Left ventricle myocardium inferior (tissue), 1 donor: ENCODE results near the gene AIG1. TPM values are rescaled to one million over a fixed set of nuclear protein-coding genes. Genes with fewer than 3 reads are reported as not detected.

Source experiments
- DNase-seq: peaks from one replicate; pipeline ENCODE4 v3.0.0-alpha.2; 2020
- H3K27ac ChIP-seq: fragments of 200-600 bp; replicated peaks from 2 replicates; pipeline ENCODE4 v1.8.0; 2021
- H3K27me3 ChIP-seq: fragments of 200-600 bp; 2 replicates; pipeline ENCODE4 v1.8.0; 2021; ENCODE audit warnings: low read depth
- H3K36me3 ChIP-seq: fragments of 200-600 bp; 2 replicates; pipeline ENCODE4 v1.8.0; 2021
- H3K4me1 ChIP-seq: fragments of 200-600 bp; 2 replicates; pipeline ENCODE4 v1.8.0; 2021
- H3K4me3 ChIP-seq: fragments of 200-600 bp; 2 replicates; pipeline ENCODE4 v1.8.0; 2021; ENCODE audit warnings: mild to moderate bottlenecking, moderate library complexity
- H3K9me3 ChIP-seq: fragments of 200-600 bp; replicated peaks from 2 replicates; pipeline ENCODE4 v1.8.0; 2021
- intact Hi-C: fragments of 100-400 bp; cut with micrococcal nuclease; formaldehyde crosslinking; loops from one replicate; pipeline ENCODE4 v1.11.0; 2022
- total RNA-seq: library from RNA; stranded (reverse); fragmentation: NEBNext Ultra II Directional; extraction: Animal tissue kit (Norgen Biotek cat#: 25700); gene quantifications from one replicate; pipeline ENCODE4 v1.2.1, GENCODE V29; 2021
- TF ChIP-seq, protein P1 (sequence below): fragments of 200-600 bp; IDR thresholded peaks from 2 replicates; pipeline ENCODE4 v1.8.0; 2021; ENCODE audit warnings: antibody characterized with exemption, mild to moderate bottlenecking, borderline replicate concordance
- donor health status: DM: no; HTN: yes; CAD: no; lungs with severe emphysema.

Gene AIG1
- total RNA-seq, 1 donor from 2014 or later = 76.5 TPM

DNA sequence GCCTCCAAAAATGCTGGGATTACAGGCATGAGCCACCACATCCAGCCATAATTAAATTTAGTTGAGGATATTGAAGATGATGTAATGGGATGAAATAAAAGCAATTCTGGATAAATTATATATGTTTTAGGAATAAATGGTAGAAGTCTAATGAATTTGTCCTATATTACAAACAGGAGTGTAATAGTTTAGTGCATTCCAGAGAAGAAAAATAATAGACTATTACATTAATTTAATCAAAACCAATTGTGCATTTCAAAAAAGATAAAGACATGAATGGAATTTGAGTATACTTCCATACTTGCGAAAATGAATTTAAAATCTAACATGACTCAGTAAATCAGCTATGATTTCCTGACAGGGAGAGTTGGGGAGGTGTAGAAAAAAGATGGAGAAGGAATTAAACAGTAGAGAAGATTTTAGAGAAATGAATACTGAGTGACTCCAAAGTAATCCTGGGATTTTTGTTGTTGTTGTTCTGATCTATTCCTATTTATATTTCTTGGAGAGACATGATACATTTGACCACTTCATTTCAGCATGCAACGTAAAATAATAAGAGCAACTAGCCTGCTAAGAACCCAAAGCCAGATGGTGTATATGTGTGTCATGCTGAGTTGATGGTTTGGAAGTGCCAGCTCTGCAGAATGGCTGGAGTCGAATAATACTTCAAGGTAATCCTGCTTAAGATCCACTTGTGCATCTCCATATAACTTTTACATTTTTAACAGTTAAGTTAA lies 67.4 kb downstream of the AIG1 start:
- peaks cover 34% of the 10 kb centered on the region for H3K9me3 ChIP-seq
- intact Hi-C loops = no loop called here
- TF ChIP-seq, protein P1, sequence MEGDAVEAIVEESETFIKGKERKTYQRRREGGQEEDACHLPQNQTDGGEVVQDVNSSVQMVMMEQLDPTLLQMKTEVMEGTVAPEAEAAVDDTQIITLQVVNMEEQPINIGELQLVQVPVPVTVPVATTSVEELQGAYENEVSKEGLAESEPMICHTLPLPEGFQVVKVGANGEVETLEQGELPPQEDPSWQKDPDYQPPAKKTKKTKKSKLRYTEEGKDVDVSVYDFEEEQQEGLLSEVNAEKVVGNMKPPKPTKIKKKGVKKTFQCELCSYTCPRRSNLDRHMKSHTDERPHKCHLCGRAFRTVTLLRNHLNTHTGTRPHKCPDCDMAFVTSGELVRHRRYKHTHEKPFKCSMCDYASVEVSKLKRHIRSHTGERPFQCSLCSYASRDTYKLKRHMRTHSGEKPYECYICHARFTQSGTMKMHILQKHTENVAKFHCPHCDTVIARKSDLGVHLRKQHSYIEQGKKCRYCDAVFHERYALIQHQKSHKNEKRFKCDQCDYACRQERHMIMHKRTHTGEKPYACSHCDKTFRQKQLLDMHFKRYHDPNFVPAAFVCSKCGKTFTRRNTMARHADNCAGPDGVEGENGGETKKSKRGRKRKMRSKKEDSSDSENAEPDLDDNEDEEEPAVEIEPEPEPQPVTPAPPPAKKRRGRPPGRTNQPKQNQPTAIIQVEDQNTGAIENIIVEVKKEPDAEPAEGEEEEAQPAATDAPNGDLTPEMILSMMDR = no peak
- no peaks in the 10 kb centered on the region for H3K4me1 ChIP-seq
- no peaks in the 10 kb centered on the region for H3K27me3 ChIP-seq
- H3K27ac ChIP-seq = no peak overlapping the region
- no peak overlapping the region for H3K4me3 ChIP-seq
- peaks cover 32% of the 10 kb centered on the region for H3K36me3 ChIP-seq
- no peak for DNase-seq

DNA sequence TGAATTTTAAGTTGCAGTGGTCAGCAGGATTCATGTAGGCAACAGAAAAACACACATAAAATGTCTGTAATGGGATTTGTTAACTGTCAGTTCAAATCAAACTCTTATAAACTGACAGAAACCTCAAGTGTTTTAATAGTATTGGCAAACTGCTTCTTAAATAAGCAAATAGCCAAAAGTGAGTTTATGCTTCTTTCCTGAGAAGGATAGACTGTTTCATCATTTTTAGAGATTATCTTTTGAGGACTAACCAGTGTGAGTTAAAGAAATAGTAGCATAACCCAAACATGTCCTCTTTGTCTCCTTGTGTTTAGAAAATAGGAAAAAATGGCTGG lies 68.0 kb downstream of the AIG1 start:
- intact Hi-C loops = no loop called here
- H3K4me1 ChIP-seq = no peaks in the 10 kb centered on the region
- H3K36me3 ChIP-seq = peaks cover 32% of the 10 kb centered on the region
- no peak overlapping the region for H3K27ac ChIP-seq
- TF ChIP-seq, protein P1 = no peak
- H3K27me3 ChIP-seq = no peaks in the 10 kb centered on the region
- H3K4me3 ChIP-seq = no peak overlapping the region
- DNase-seq = no peak
- peaks cover 34% of the 10 kb centered on the region for H3K9me3 ChIP-seq

DNA sequence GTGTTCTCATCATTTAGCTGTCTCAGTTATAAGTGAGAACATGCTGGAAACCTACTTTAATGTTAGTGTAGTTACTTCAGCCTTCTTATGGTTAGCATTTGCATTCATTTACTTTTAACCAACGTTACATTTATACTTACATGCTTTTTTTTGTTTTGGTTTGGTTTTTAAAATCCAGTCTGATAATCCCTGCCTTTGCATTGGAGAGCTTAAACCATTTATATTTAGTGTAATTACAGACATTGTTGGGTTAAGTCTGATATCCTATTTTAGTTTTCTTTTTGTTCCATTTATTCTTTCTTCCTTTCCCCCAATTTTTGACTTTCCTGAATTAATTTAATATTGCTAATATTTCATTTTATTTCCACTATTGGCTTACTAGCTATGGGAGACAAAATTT lies 70.2 kb downstream of the AIG1 start:
- Histone ChIP-seq H3K4me1 (peaks cover 10% of the 10 kb centered on the region), H3K27ac (no peak overlapping the region), H3K4me3 (no peak overlapping the region), H3K36me3 (peaks cover 32% of the 10 kb centered on the region), H3K9me3 (peaks cover 34% of the 10 kb centered on the region), H3K27me3 (no peaks in the 10 kb centered on the region)
- no peak for DNase-seq
- TF ChIP-seq, protein P1 = no peak
- intact Hi-C loops = no loop called here

DNA sequence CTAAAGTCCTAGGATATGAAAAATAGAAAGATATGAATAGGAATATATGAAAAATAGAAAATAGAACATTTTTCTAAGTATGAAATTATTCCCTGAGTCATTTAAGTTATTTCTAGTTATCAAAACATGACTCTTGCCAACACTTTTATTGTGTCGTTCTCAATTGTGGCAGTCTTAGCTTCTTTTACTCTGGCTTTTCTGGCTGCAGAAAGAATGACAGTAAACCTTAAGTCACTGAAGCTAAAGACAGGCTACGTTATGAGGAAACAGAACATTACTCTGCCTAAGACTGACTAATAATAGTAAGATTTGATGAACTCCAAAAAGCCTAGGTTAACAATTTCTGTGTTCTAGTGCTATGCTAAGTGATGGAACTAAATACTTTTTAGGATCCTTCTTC lies 74.6 kb downstream of the AIG1 start:
- intact Hi-C loops = no loop called here
- H3K4me1 ChIP-seq = peaks cover 10% of the 10 kb centered on the region
- no peak for DNase-seq
- TF ChIP-seq, protein P1 = no peak
- no peak overlapping the region for H3K4me3 ChIP-seq
- H3K27ac ChIP-seq = no peak overlapping the region
- no peaks in the 10 kb centered on the region for H3K27me3 ChIP-seq
- H3K36me3 ChIP-seq = peaks cover 25% of the 10 kb centered on the region
- peaks cover 22% of the 10 kb centered on the region for H3K9me3 ChIP-seq

DNA sequence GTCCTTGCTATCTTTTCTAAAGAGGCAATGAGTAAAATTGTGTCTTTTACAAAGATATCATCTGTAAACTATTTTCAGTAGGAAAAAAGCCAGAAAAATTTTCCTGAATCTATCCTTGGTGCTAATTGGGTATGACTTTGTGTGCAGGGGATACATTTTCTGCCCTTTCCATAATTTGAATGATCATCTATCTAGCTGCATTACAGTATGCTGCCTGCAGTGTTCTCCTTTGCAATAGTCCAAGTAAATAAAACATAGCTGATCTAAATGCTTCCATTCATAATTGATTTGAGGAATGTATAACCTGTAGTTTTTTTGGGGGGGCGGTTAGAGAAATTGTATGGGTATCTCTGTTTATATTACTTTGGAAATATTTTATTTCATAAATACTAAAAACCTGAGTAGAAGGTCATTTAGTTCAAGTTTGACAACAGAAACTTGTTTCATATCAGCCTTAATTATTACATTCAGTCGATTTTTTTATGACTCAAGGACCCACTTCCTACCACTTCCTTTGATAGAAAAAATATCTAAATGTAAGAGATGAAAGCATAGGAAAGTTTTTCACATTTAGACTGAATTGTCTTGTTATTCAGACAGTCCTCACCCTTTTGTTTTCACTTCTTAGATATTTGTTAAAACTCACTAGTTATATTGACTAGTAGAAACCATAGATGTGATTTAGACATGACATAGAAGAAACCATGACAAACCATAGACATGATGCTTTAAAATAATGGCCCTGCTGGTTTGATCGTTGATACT lies 75.3 kb downstream of the AIG1 start:
- no peak overlapping the region for H3K4me3 ChIP-seq
- intact Hi-C loops = no loop called here
- TF ChIP-seq, protein P1 = no peak
- H3K27me3 ChIP-seq = no peaks in the 10 kb centered on the region
- DNase-seq = no peak
- no peak overlapping the region for H3K27ac ChIP-seq
- H3K36me3 ChIP-seq = peaks cover 18% of the 10 kb centered on the region
- peaks cover 17% of the 10 kb centered on the region for H3K4me1 ChIP-seq
- peaks cover 16% of the 10 kb centered on the region for H3K9me3 ChIP-seq
